ENCODE data around the gene OCA2. TPM values are rescaled to one million over a fixed set of nuclear protein-coding genes. Genes with fewer than 3 reads are reported as not detected.

Gene OCA2
- total RNA-seq, 3 donors from 2014 or later (not counting 1 experiment from before 2014, with no cell fraction given), result 0.35 to 1.5 (median 0.56) TPM

DNA sequence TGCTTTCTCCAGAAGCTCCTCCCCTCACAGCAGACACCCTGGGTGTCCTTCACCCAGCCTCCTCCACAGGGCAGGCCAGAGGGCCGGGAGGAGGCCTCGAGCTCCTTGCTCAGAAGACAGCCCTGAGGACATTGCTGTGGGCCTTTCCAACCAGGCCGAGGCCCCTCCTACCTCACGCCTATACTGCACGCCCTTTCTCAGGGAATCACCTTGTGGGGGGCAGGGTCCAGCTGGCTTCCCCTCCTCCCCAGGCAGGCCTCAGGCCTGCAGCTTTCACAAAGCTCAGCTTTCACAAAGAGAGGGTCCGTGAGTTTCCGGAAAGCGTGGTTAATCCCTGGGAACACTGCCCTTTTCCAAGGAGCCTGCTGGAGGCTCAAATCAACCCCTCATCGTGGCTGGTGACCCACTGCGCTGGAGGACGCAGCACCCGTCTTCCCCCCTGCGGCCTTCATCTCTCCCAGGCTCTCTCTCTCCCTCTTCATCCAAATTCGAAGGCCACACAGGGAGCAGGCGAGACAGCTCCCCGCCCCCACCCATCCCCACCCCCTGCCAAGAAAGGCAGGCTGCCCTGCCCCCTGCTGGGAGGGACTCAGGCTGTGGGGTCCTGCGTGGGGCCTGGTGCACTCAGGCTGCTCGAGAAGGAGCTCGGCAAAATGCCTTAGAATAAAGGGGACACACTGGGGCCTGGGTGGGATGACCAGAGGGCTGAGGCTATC lies 79.4 kb downstream of the OCA2 start:
- H3K4me3 Mint-ChIP-seq, result no peak overlapping the region
- H3K4me1 Mint-ChIP-seq, result no peaks in the 10 kb centered on the region
- no peaks in the 10 kb centered on the region for H3K27me3 ChIP-seq (ENCODE audit: control insufficient read depth, insufficient read depth, low read length)
- no peaks in the 10 kb centered on the region for H3K9me3 Mint-ChIP-seq
- WGBS (ENCODE audit: insufficient coverage), result 88% methylated on average over 19 of the region's 19 CpGs
- intact Hi-C loops (cut with micrococcal nuclease), result no loop called here
- no peaks in the 10 kb centered on the region for H3K9me3 ChIP-seq (ENCODE audit: control insufficient read depth, insufficient read depth, low read length)
- H3K36me3 ChIP-seq (ENCODE audit: control insufficient read depth, insufficient read depth, low read length), result no peaks in the 10 kb centered on the region
- no peaks in the 10 kb centered on the region for H3K36me3 Mint-ChIP-seq
- no peaks in the 10 kb centered on the region for H3K27me3 Mint-ChIP-seq (ENCODE audit: low read depth in 2 of 2)
- H3K4me1 ChIP-seq (ENCODE audit: control insufficient read depth, insufficient read depth, low read length), result no peaks in the 10 kb centered on the region
- H3K27ac ChIP-seq (ENCODE audit: low read length), result no peak overlapping the region
- DNase-seq, result no peak
- ATAC-seq, result no peak
- TF ChIP-seq, protein P1, sequence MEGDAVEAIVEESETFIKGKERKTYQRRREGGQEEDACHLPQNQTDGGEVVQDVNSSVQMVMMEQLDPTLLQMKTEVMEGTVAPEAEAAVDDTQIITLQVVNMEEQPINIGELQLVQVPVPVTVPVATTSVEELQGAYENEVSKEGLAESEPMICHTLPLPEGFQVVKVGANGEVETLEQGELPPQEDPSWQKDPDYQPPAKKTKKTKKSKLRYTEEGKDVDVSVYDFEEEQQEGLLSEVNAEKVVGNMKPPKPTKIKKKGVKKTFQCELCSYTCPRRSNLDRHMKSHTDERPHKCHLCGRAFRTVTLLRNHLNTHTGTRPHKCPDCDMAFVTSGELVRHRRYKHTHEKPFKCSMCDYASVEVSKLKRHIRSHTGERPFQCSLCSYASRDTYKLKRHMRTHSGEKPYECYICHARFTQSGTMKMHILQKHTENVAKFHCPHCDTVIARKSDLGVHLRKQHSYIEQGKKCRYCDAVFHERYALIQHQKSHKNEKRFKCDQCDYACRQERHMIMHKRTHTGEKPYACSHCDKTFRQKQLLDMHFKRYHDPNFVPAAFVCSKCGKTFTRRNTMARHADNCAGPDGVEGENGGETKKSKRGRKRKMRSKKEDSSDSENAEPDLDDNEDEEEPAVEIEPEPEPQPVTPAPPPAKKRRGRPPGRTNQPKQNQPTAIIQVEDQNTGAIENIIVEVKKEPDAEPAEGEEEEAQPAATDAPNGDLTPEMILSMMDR (IDR thresholded peaks at IDR 0.05), result no peak
- H3K4me3 ChIP-seq (ENCODE audit: low read length), result no peak overlapping the region
- H3K27ac Mint-ChIP-seq, result no peak overlapping the region

DNA sequence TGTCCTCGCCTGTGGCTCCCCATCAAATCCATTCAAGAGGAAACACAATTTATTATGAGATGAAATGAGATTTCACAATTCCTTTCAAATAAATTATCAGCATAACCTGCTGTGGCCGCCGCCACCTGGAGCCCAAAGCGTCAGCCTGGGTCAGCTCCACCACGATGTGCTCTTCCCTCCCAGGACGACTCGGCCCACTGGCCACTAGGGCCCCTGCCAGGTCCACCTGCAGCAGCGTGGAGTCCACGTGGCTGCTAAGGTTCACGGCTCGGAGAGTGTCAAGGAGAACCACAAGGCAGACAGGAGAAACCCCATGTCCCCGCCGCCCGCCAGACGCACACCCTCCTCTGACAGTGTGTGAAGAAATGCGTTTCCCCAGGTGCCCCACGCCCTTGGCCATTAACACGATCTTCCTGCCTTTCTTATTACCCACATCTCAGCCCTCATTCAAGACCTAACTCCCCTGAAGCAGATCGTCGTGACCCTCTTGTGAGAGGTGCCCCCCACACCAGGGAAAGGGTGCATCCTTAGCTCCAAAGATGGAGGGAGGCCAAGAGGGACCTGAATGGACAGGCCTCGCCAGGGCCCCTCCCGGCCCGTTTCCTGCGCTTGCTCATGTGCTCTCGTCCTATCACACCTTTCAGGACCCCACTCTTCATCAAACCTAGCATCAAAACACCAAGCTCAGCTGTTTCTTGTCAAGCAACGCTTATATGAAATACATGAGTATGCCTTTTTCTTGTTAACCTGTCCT lies 80.6 kb downstream of the OCA2 start:
- intact Hi-C loops (cut with micrococcal nuclease), result no loop called here
- no peak overlapping the region for H3K27ac ChIP-seq (ENCODE audit: low read length)
- Mint-ChIP-seq H3K4me1 (no peaks in the 10 kb centered on the region), H3K36me3 (no peaks in the 10 kb centered on the region), H3K27ac (no peak overlapping the region), H3K4me3 (no peak overlapping the region), H3K9me3 (no peaks in the 10 kb centered on the region), H3K27me3 (ENCODE audit: low read depth in 2 of 2) (no peaks in the 10 kb centered on the region)
- H3K9me3 ChIP-seq (ENCODE audit: control insufficient read depth, insufficient read depth, low read length), result no peaks in the 10 kb centered on the region
- WGBS (ENCODE audit: insufficient coverage), result 88% methylated on average over 26 of the region's 26 CpGs
- no peak overlapping the region for H3K4me3 ChIP-seq (ENCODE audit: low read length)
- TF ChIP-seq, protein P1 (IDR thresholded peaks at IDR 0.05), result no peak
- DNase-seq, result no peak
- no peak for ATAC-seq
- no peaks in the 10 kb centered on the region for H3K4me1 ChIP-seq (ENCODE audit: control insufficient read depth, insufficient read depth, low read length)
- H3K27me3 ChIP-seq (ENCODE audit: control insufficient read depth, insufficient read depth, low read length), result no peaks in the 10 kb centered on the region
- H3K36me3 ChIP-seq (ENCODE audit: control insufficient read depth, insufficient read depth, low read length), result no peaks in the 10 kb centered on the region

DNA sequence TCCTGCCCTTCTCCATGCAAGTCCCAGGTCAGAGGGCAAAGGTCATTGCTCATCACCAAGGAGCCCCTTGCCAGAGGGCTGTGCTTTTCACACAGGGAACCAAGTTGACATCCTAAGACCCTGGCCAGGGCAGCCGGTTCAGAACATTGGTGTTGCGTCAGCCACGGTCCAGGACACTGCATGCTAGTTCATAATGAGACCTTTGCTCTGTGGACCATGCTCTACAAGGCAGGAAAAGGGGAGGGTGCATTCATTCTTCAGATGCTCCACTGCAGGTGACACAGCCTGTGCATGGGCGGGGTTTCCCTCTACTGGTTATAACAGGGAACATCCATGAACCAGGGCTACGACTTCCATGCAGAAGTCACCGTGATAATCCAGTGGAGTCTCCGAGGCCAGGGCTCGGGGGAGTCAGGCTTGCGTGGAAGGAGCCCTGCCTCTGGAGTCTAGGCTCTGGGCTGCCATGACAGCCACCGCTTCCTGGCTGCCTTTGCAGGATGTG lies 81.6 kb downstream of the OCA2 start:
- Histone ChIP-seq H3K4me3 (ENCODE audit: low read length) (no peak overlapping the region), H3K27ac (ENCODE audit: low read length) (no peak overlapping the region), H3K27me3 (ENCODE audit: control insufficient read depth, insufficient read depth, low read length) (no peaks in the 10 kb centered on the region), H3K4me1 (ENCODE audit: control insufficient read depth, insufficient read depth, low read length) (no peaks in the 10 kb centered on the region), H3K36me3 (ENCODE audit: control insufficient read depth, insufficient read depth, low read length) (no peaks in the 10 kb centered on the region), H3K9me3 (ENCODE audit: control insufficient read depth, insufficient read depth, low read length) (no peaks in the 10 kb centered on the region)
- no peaks in the 10 kb centered on the region for H3K4me1 Mint-ChIP-seq
- DNase-seq (no peak), ATAC-seq (no peak)
- H3K27ac Mint-ChIP-seq, result no peak overlapping the region
- intact Hi-C loops (cut with micrococcal nuclease), result no loop called here
- no peaks in the 10 kb centered on the region for H3K27me3 Mint-ChIP-seq (ENCODE audit: low read depth in 2 of 2)
- TF ChIP-seq, protein P1 (IDR thresholded peaks at IDR 0.05), result no peak
- H3K36me3 Mint-ChIP-seq, result no peaks in the 10 kb centered on the region
- WGBS (ENCODE audit: insufficient coverage), result 89% methylated on average over 10 of the region's 10 CpGs
- no peaks in the 10 kb centered on the region for H3K9me3 Mint-ChIP-seq
- H3K4me3 Mint-ChIP-seq, result no peak overlapping the region
